Measurements from ENCODE around the gene TRIM4. TPM values are rescaled to one million over a fixed set of nuclear protein-coding genes. Genes with fewer than 3 reads are reported as not detected.
"Not testable (repeated sequence)": the region's sequence is repeated elsewhere in the genome, so short reads cannot be mapped to it uniquely, and the experiment has no call there.

Gene TRIM4
- total and polyA plus RNA-seq, 12 donors = 17.2 to 57.0 (median 37.4) TPM

GRCh38 chr7:99953649-99954048, 34.3 kb upstream of the TRIM4 start:
- WGBS, 4 donors = 66 to 78% (median 68%) methylated on average over 3 of the region's 3 CpGs
- peak in 6 of 7 donors; percentile 30 to 75 (median 56) for DNase-seq

GRCh38 chr7:99952649-99953048, 33.3 kb upstream of the TRIM4 start:
- H3K27me3 ChIP-seq; H3K9me3 ChIP-seq (replicated peaks in 1 of 3); H3K27ac ChIP-seq; H3K4me3 ChIP-seq; H3K4me1 ChIP-seq (replicated peaks in 1 of 2); H3K36me3 ChIP-seq (replicated peaks in 1 of 2); intact Hi-C loops (cut with DNase I); DNase-seq: not testable (repeated sequence)
- 59 to 91% (median 82%) methylated on average over 3 to 4 of the region's 4 CpGs for WGBS, 4 donors

More at GRCh38 chr7:99953649-99954048, 34.3 kb upstream of the TRIM4 start:
- Histone ChIP-seq H3K27ac (no peak overlapping the region), H3K36me3 (replicated peaks in 1 of 2) (no peaks in the 10 kb centered on the region), H3K4me3 (no peak overlapping the region), H3K4me1 (replicated peaks in 1 of 2) (no peaks in the 10 kb centered on the region), H3K27me3 (peaks cover 4% of the 10 kb centered on the region), H3K9me3 (replicated peaks in 1 of 3) (no peaks in the 10 kb centered on the region)
- intact Hi-C loops (cut with DNase I) = no loop called here
- TF ChIP-seq POLR2A (IDR thresholded peaks at IDR 0.05) (no peak), CTCF (IDR thresholded peaks at IDR 0.05) (no peak)

GRCh38 chr7:99950819-99951218, 31.5 kb upstream of the TRIM4 start:
- 85 to 92% (median 88%) methylated on average over 6 of the region's 6 CpGs for WGBS, 4 donors

DNA sequence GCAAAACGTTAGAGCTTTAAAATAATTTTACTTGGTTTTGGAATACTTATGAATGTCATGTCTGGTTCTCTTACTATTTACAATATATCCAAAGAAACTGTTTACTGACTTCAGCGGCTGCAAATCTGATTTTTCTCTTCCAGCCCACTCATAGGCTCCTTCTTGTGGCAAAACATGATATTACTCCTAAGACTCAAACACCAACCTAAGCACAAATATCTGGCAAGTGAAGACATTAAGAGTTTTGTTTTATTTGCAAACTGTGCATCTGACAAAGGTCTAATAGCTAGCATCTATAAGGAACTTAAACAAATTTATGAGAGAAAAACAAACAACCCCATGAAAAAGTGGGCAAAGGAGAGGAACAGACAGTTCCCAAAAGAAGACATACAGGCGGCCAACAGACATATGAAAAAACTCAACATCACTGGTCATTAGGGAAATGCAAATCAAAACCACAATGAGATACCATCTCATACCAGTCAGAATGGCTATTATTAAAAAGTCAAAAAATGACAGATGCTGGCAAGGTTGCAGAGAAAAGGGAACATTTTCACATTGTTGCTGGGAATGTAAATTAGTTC, 30.4 kb upstream of the TRIM4 start:
- 40 to 51% (median 43%) methylated on average over 3 of the region's 3 CpGs for WGBS, 4 donors
- Histone ChIP-seq H3K4me1 (replicated peaks in 1 of 2) (no peaks in the 10 kb centered on the region), H3K27me3 (no peaks in the 10 kb centered on the region), H3K36me3 (replicated peaks in 1 of 2) (no peaks in the 10 kb centered on the region), H3K4me3 (no peak overlapping the region), H3K9me3 (replicated peaks in 1 of 3) (no peaks in the 10 kb centered on the region), H3K27ac (no peak overlapping the region)
- DNase-seq = no peak
- TF ChIP-seq CTCF (IDR thresholded peaks at IDR 0.05) (peak; percentile 36 to 63 (median 48)), POLR2A (IDR thresholded peaks at IDR 0.05) (no peak)
- intact Hi-C loops (cut with DNase I) = no loop called here

More at GRCh38 chr7:99950819-99951218, 31.5 kb upstream of the TRIM4 start:
- H3K27me3 ChIP-seq; H3K4me1 ChIP-seq (replicated peaks in 1 of 2); H3K27ac ChIP-seq; H3K4me3 ChIP-seq; H3K36me3 ChIP-seq (replicated peaks in 1 of 2); DNase-seq; H3K9me3 ChIP-seq (replicated peaks in 1 of 3); intact Hi-C loops (cut with DNase I): not testable (repeated sequence)

GRCh38 chr7:99947608-99948007, 28.3 kb upstream of the TRIM4 start:
- Histone ChIP-seq H3K4me3 (no peak overlapping the region), H3K36me3 (replicated peaks in 1 of 2) (no peaks in the 10 kb centered on the region), H3K9me3 (replicated peaks in 1 of 3) (no peaks in the 10 kb centered on the region), H3K27ac (no peak overlapping the region), H3K4me1 (replicated peaks in 1 of 2) (no peaks in the 10 kb centered on the region), H3K27me3 (no peaks in the 10 kb centered on the region)
- intact Hi-C loops (cut with DNase I) = no loop called here
- TF ChIP-seq POLR2A (IDR thresholded peaks at IDR 0.05) = no peak
- TF ChIP-seq CTCF (IDR thresholded peaks at IDR 0.05) = no peak
- no peak for DNase-seq
- 40 to 90% (median 72%) methylated on average over 1 of the region's 1 CpG for WGBS, 4 donors

All from adrenal gland (tissue), 12 donors.